Glutamatergic neuron (in vitro differentiated cells): ENCODE results near the gene PRSS56. TPM values are rescaled to one million over a fixed set of nuclear protein-coding genes. Genes with fewer than 3 reads are reported as not detected.

Source experiments
- DNase-seq: peaks from one replicate; pipeline ENCODE4 v3.0.0; 2022
- H3K27ac Mint-ChIP-seq: one replicate; pipeline ENCODE4 v1.8.0; 2020; ENCODE audit warnings: mild to moderate bottlenecking, mixed read lengths, inconsistent platforms; ENCODE audit not compliant: unreplicated experiment
- H3K27me3 Mint-ChIP-seq: one replicate; pipeline ENCODE4 v1.8.0; 2020; ENCODE audit warnings: mild to moderate bottlenecking, moderate library complexity, mixed read lengths, inconsistent platforms; ENCODE audit not compliant: unreplicated experiment
- H3K36me3 Mint-ChIP-seq: one replicate; pipeline ENCODE4 v1.8.0; 2020; ENCODE audit warnings: mild to moderate bottlenecking, mixed read lengths, inconsistent platforms; ENCODE audit not compliant: unreplicated experiment
- H3K4me1 Mint-ChIP-seq: one replicate; pipeline ENCODE4 v1.8.0; 2020; ENCODE audit warnings: mild to moderate bottlenecking, low read depth, mixed read lengths, inconsistent platforms; ENCODE audit not compliant: unreplicated experiment
- H3K4me3 Mint-ChIP-seq: one replicate; pipeline ENCODE4 v1.8.0; 2020; ENCODE audit warnings: mild to moderate bottlenecking, mixed read lengths, inconsistent platforms; ENCODE audit not compliant: unreplicated experiment
- H3K9me3 Mint-ChIP-seq: one replicate; pipeline ENCODE4 v1.8.0; 2020; ENCODE audit warnings: mild to moderate bottlenecking, moderate library complexity, mixed read lengths, inconsistent platforms; ENCODE audit not compliant: unreplicated experiment
- CTCF ChIP-seq: fragments of 200-600 bp; sonication (generic); IDR thresholded peaks from one replicate; pipeline ENCODE4 v1.5.0; 2021; ENCODE audit not compliant: partially characterized antibody, unreplicated experiment
- total RNA-seq: library from RNA; stranded (reverse); fragmentation: NEBNext Ultra II Directional; extraction: Animal tissue kit (Norgen Biotek cat#: 25700); gene quantifications from one replicate; pipeline ENCODE4 v1.2.1, GENCODE V29; 2021; ENCODE audit not compliant: unreplicated experiment

PRSS56 gene
- total RNA-seq, 1 donor from 2014 or later: not detected

- Mint-ChIP-seq H3K9me3 (peaks cover 4% of the 10 kb centered on the region), H3K36me3 (no peaks in the 10 kb centered on the region), H3K27me3 (peaks cover 12% of the 10 kb centered on the region)
These were observed 2.6 kb downstream of the PRSS56 start for GRCh38 chr2:232522623-232523401.

GRCh38 chr2:232523402-232523681 is 3.2 kb downstream of the PRSS56 start:
- peaks cover 12% of the 10 kb centered on the region for H3K27me3 Mint-ChIP-seq
- H3K4me3 Mint-ChIP-seq: no peak overlapping the region
- no peak overlapping the region for H3K27ac Mint-ChIP-seq
- H3K36me3 Mint-ChIP-seq: no peaks in the 10 kb centered on the region
- H3K9me3 Mint-ChIP-seq: peaks cover 4% of the 10 kb centered on the region
- H3K4me1 Mint-ChIP-seq: peaks cover 3% of the 10 kb centered on the region
- DNase-seq: no peak
- no peak for TF ChIP-seq CTCF

More at GRCh38 chr2:232522623-232523401, 2.6 kb downstream of the PRSS56 start:
- DNase-seq: no peak
- Mint-ChIP-seq H3K27ac (no peak overlapping the region), H3K4me3 (no peak overlapping the region), H3K4me1 (peaks cover 3% of the 10 kb centered on the region)
- no peak for TF ChIP-seq CTCF

- no peaks in the 10 kb centered on the region for H3K36me3 Mint-ChIP-seq
- peaks cover 3% of the 10 kb centered on the region for H3K4me1 Mint-ChIP-seq
- peak; percentile 51 for TF ChIP-seq CTCF
- peak overlapping the region; percentile 65 for H3K4me3 Mint-ChIP-seq
- H3K9me3 Mint-ChIP-seq: peaks cover 2% of the 10 kb centered on the region
- DNase-seq: peak; percentile 84
- H3K27ac Mint-ChIP-seq: peak overlapping the region; percentile 28
- peaks cover 12% of the 10 kb centered on the region for H3K27me3 Mint-ChIP-seq
These were observed 3.8 kb downstream of the PRSS56 start for GRCh38 chr2:232523682-232524597.

- Mint-ChIP-seq H3K27ac (no peak overlapping the region), H3K9me3 (peaks cover 2% of the 10 kb centered on the region), H3K27me3 (peaks cover 12% of the 10 kb centered on the region), H3K4me3 (no peak overlapping the region), H3K4me1 (peaks cover 3% of the 10 kb centered on the region), H3K36me3 (no peaks in the 10 kb centered on the region)
- TF ChIP-seq CTCF: no peak
- DNase-seq: peak; percentile 20
These were observed 4.6 kb downstream of the PRSS56 start for GRCh38 chr2:232524771-232525170.
